HG02840 (cell line): ENCODE data around the gene DPEP2.
"Not testable (repeated sequence)": the region's sequence is repeated elsewhere in the genome, so short reads cannot be mapped to it uniquely, and the experiment has no call there.

ENCODE experiments used
- ATAC-seq: cut with Tn5 transposase; IDR thresholded peaks from one replicate; pipeline ENCODE4 v1.9.1; 2021; ENCODE audit warnings: mild to moderate bottlenecking, moderate library complexity, moderate number of reproducible peaks; ENCODE audit not compliant: unreplicated experiment, low FRiP score

Gene DPEP2

GRCh38 chr16:67977005-67977404 is 22.3 kb downstream of the DPEP2 start:
- no peak for ATAC-seq

- no peak for ATAC-seq
Measured at GRCh38 chr16:67976205-67976604, 23.1 kb downstream of the DPEP2 start.

GRCh38 chr16:67975321-67976105 is 23.8 kb downstream of the DPEP2 start:
- ATAC-seq, result no peak

GRCh38 chr16:67972285-67972684 is 27.0 kb downstream of the DPEP2 start:
- ATAC-seq, result not testable (repeated sequence)

- no peak for ATAC-seq
Measured at GRCh38 chr16:67971111-67971510, 28.2 kb downstream of the DPEP2 start.

GRCh38 chr16:67969254-67970039 is 29.8 kb downstream of the DPEP2 start:
- no peak for ATAC-seq

- peak; percentile 69 for ATAC-seq
Measured at GRCh38 chr16:67968400-67969253, 30.7 kb downstream of the DPEP2 start, which contains the start of gene SLC12A4. TSS of gene SLC12A4 (minus strand) at chr16:67968637. CDS start at chr16:67968553, 84 bp downstream.

- peak; percentile 25 for ATAC-seq
Measured at GRCh38 chr16:67967958-67968399, 31.3 kb downstream of the DPEP2 start.

GRCh38 chr16:67967183-67967957 is 31.9 kb downstream of the DPEP2 start:
- ATAC-seq, result no peak

GRCh38 chr16:67966549-67967182 is 32.6 kb downstream of the DPEP2 start:
- no peak for ATAC-seq

- no peak for ATAC-seq
Measured at GRCh38 chr16:67965668-67966548, 33.4 kb downstream of the DPEP2 start.

GRCh38 chr16:67964477-67965131 is 34.7 kb downstream of the DPEP2 start:
- ATAC-seq, result no peak

GRCh38 chr16:67963662-67964321 is 35.5 kb downstream of the DPEP2 start:
- no peak for ATAC-seq

GRCh38 chr16:67963292-67963661 is 36.0 kb downstream of the DPEP2 start:
- no peak for ATAC-seq

- no peak for ATAC-seq
Measured at GRCh38 chr16:67962135-67962534, 37.1 kb downstream of the DPEP2 start.

- ATAC-seq, result no peak
Measured at GRCh38 chr16:67961551-67961957, 37.7 kb downstream of the DPEP2 start.

GRCh38 chr16:67959536-67960329 is 39.6 kb downstream of the DPEP2 start:
- ATAC-seq, result no peak
